BJ (cell line): Measurements from ENCODE around the gene RTL10. TPM values are rescaled to one million over a fixed set of nuclear protein-coding genes. Genes with fewer than 3 reads are reported as not detected.
"Not testable (repeated sequence)": the region's sequence is repeated elsewhere in the genome, so short reads cannot be mapped to it uniquely, and the experiment has no call there.

Experiments used
- CTCF ChIA-PET: fragments of 350-600 bp; formaldehyde crosslinking; extraction: SDS; loops from one replicate; lab custom pipeline; 2021; ENCODE audit warnings: antibody characterized with exemption, inconsistent platforms; lab: Yijun Ruan, JAX
- POLR2A ChIA-PET: fragments of 300-600 bp; sonication (Branson Sonifier 250); formaldehyde crosslinking; extraction: SDS; loops from one replicate; lab custom pipeline; 2021; ENCODE audit warnings: antibody characterized with exemption; lab: Charles Lee
- DNase-seq: peaks from one replicate; pipeline ENCODE4 v3.0.0-alpha.2; 2011; ENCODE audit warnings: low read depth
- H3K27me3 ChIP-seq: 2 replicates; pipeline ENCODE4 v1.6.0; 2011; ENCODE audit warnings: low read length; ENCODE audit not compliant: control insufficient read depth, insufficient read depth
- H3K36me3 ChIP-seq: 2 replicates; pipeline ENCODE4 v1.5.1; 2011; ENCODE audit warnings: low read length; ENCODE audit not compliant: control insufficient read depth, insufficient read depth
- H3K4me3 ChIP-seq: 2 replicates; pipeline ENCODE4 v1.5.1; 2011; ENCODE audit warnings: low read depth, mild to moderate bottlenecking, control low read depth, low read length
- CTCF ChIP-seq: IDR thresholded peaks from 2 replicates; pipeline ENCODE4 v1.5.1; 2011; ENCODE audit warnings: low read depth, mild to moderate bottlenecking, control low read depth, inconsistent platforms, low read length, moderate library complexity; ENCODE audit not compliant: insufficient read depth
- polyA plus RNA-seq: library from polyadenylated mRNA; depleted of rRNA; stranded (reverse); fragments of >200 nt; gene quantifications from 2 replicates; pipeline ENCODE4 v1.2.3, GENCODE V29; 2011

Gene RTL10
- polyA plus RNA-seq, 1 experiment = 18.9 TPM

GRCh38 chr22:19885841-19886592 lies 31.3 kb upstream of the RTL10 start:
- Histone ChIP-seq H3K36me3 (peaks cover 1% of the 10 kb centered on the region; the same call in 1 of the 2 replicates), H3K4me3 (no peak overlapping the region), H3K27me3 (no peaks in the 10 kb centered on the region)
- POLR2A ChIA-PET = no interaction called here
- CTCF ChIA-PET = interaction anchor here (0.6 to 3.4 kb wide), 3 partner anchors 24 to 1756 kb away, joined by 3 to 14 read pairs (median 3); partner anchors contain the start of gene SDF2L1
- DNase-seq = no peak
- no peak for TF ChIP-seq CTCF

- no peak for DNase-seq
- Histone ChIP-seq H3K4me3 (no peak overlapping the region), H3K36me3 (peaks cover 1% of the 10 kb centered on the region), H3K27me3 (no peaks in the 10 kb centered on the region)
- ChIA-PET CTCF (interaction anchor here (0.6 to 3.4 kb wide), 4 partner anchors 13 to 1757 kb away, joined by 3 to 14 read pairs (median 4); partner anchors contain the start of gene SDF2L1), POLR2A (no interaction called here)
- no peak for TF ChIP-seq CTCF
These were observed 30.5 kb upstream of the RTL10 start for GRCh38 chr22:19884954-19885751.

GRCh38 chr22:19884161-19884953 lies 29.7 kb upstream of the RTL10 start:
- no peak for TF ChIP-seq CTCF
- DNase-seq = no peak
- ChIA-PET CTCF (interaction anchor here (1.5 to 3.4 kb wide), 3 partner anchors 14 to 154 kb away, joined by 3 to 14 read pairs (median 5); no protein-coding TSS in a partner anchor), POLR2A (no interaction called here)
- Histone ChIP-seq H3K36me3 (peaks cover 1% of the 10 kb centered on the region), H3K4me3 (no peak overlapping the region), H3K27me3 (no peaks in the 10 kb centered on the region)

GRCh38 chr22:19883446-19883845 lies 28.8 kb upstream of the RTL10 start:
- H3K27me3 ChIP-seq, H3K4me3 ChIP-seq, H3K36me3 ChIP-seq, POLR2A ChIA-PET, CTCF ChIA-PET, DNase-seq: not testable (repeated sequence)
